ENCODE measurements around the gene CES4A. TPM values are rescaled to one million over a fixed set of nuclear protein-coding genes. Genes with fewer than 3 reads are reported as not detected.
"Not testable (repeated sequence)": the region's sequence is repeated elsewhere in the genome, so short reads cannot be mapped to it uniquely, and the experiment has no call there.

CES4A gene
- total and polyA plus RNA-seq, 9 of the 15 experiments (the other 6 are each of a cell fraction or from before 2014, with no cell fraction given), result 0.09 to 0.13 (median 0.11) TPM; not detected in 6

DNA sequence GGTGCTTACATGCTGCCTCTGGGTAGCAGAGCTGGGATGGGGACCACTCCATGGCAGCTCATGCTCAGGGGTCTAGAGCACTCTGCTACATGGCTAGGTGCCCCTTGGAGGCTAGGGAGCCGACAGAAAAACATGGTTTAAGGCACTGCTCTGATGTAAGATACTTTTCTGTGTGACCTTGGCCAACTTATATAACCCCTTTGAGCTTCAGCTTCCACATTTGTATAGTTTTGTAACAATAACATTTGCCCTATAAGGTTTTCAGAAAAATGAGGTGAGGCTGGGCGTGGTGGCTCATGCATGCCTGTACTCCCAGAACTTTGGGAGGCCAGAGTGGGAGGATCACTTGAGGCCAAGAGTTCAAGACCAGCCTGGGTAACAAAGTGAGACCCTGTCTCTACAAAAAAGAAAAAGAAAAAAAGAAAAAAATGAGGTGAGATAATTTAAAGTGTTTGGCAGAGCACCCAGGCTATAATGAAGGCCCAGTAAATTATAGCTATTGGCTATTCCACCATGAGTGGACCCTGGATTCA lies 3.2 kb downstream of the CES4A start:
- CTCF ChIA-PET (ENCODE audit: low intra/inter-chr PET ratio), result no interaction called here
- H3K9me3 ChIP-seq (replicated peaks; ENCODE audit: control insufficient read depth, insufficient read depth, low read depth, low read length), result no peaks in the 10 kb centered on the region
- FAIRE-seq (no peak), DNase-seq (ENCODE audit: extremely low read depth in 1 of 4, low spot score in 3 of 4) (no peak), ATAC-seq (no peak)
- H3K4me3 ChIP-seq, result no peak overlapping the region
- H2AFZ ChIP-seq (ENCODE audit: low read depth, low read length), result no peak overlapping the region
- 6% methylated on average over 2 of the region's 2 CpGs for WGBS (ENCODE audit: insufficient coverage, low coverage, missing lambda C conversion rate)
- no peaks in the 10 kb centered on the region for H3K9me1 ChIP-seq (ENCODE audit: control insufficient read depth, insufficient read depth, low read length)
- in situ Hi-C loops (cut with MboI), result no loop called here
- intact Hi-C loops (cut with micrococcal nuclease), result no loop called here
- TF ChIP-seq MYC (IDR thresholded peaks at IDR 0.05; ENCODE audit: low read depth, low read length) (no peak), MYC (CRISPR knock-in tag; IDR thresholded peaks at IDR 0.05; ENCODE audit: borderline replicate concordance, low read depth) (no peak), KHSRP (IDR thresholded peaks at IDR 0.05) (no peak), TAF1 (IDR thresholded peaks at IDR 0.05; ENCODE audit: control insufficient read depth, extremely low read depth, insufficient read depth, low read length, severe bottlenecking) (no peak), RFX1 (IDR thresholded peaks at IDR 0.05) (no peak), MECOM (CRISPR knock-in tag; IDR thresholded peaks at IDR 0.05) (no peak), ETS2 (tag; IDR thresholded peaks at IDR 0.05; ENCODE audit: borderline replicate concordance, poor library complexity, severe bottlenecking) (no peak), NR3C1 (CRISPR knock-in tag; IDR thresholded peaks at IDR 0.05) (no peak), ZNF41 (CRISPR knock-in tag; conservative IDR thresholded peaks at IDR 0.05) (no peak), ARNT (IDR thresholded peaks at IDR 0.05) (no peak), MCM5 (IDR thresholded peaks at IDR 0.05; ENCODE audit: low read depth) (no peak), RB1 (IDR thresholded peaks at IDR 0.05; ENCODE audit: low read depth) (no peak)
- TF ChIP-seq, protein P1, sequence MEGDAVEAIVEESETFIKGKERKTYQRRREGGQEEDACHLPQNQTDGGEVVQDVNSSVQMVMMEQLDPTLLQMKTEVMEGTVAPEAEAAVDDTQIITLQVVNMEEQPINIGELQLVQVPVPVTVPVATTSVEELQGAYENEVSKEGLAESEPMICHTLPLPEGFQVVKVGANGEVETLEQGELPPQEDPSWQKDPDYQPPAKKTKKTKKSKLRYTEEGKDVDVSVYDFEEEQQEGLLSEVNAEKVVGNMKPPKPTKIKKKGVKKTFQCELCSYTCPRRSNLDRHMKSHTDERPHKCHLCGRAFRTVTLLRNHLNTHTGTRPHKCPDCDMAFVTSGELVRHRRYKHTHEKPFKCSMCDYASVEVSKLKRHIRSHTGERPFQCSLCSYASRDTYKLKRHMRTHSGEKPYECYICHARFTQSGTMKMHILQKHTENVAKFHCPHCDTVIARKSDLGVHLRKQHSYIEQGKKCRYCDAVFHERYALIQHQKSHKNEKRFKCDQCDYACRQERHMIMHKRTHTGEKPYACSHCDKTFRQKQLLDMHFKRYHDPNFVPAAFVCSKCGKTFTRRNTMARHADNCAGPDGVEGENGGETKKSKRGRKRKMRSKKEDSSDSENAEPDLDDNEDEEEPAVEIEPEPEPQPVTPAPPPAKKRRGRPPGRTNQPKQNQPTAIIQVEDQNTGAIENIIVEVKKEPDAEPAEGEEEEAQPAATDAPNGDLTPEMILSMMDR (IDR thresholded peaks at IDR 0.05 in 2 of 3, conservative IDR thresholded peaks at IDR 0.05 in 1 of 3; ENCODE audit: insufficient read depth in 2 of 3, low read depth in 1 of 3, low read length in 3 of 3), result no peak
- no peaks in the 10 kb centered on the region for H3K36me3 ChIP-seq (ENCODE audit: control insufficient read depth, insufficient read depth, low read length)
- H3K4me2 ChIP-seq (ENCODE audit: insufficient read depth, low read length), result no peak overlapping the region
- BruUV-seq (replicated peaks), result no TSS peak
- no peaks in the 10 kb centered on the region; a peak in 1 of 5 replicates for H3K27me3 ChIP-seq (ENCODE audit: control insufficient read depth in 2 of 2, insufficient read depth in 2 of 2, low read length in 2 of 2)
- no peaks in the 10 kb centered on the region for H3K79me2 ChIP-seq (ENCODE audit: control insufficient read depth, insufficient read depth, low read length)
- H3K4me1 ChIP-seq (replicated peaks in 1 of 2; ENCODE audit: control insufficient read depth in 2 of 2, insufficient read depth in 2 of 2, low read length in 2 of 2), result no peaks in the 10 kb centered on the region
- no peaks in the 10 kb centered on the region for H4K20me1 ChIP-seq (replicated peaks; ENCODE audit: control insufficient read depth, insufficient read depth, low read length)
- no peak overlapping the region for H3K27ac ChIP-seq (ENCODE audit: extremely low read depth, low read depth, low read length)
- POLR2A ChIA-PET, result interaction anchor here (0.8 to 1.1 kb wide), 3 partner anchors 11 to 182 kb away, joined by 3 read pairs; no protein-coding TSS in a partner anchor
- H3K9ac ChIP-seq (ENCODE audit: insufficient read depth in 1 of 2, low read depth in 2 of 2, low read length in 2 of 2), result no peak overlapping the region

GRCh38 chr16:66993558-66993957 lies 5.2 kb downstream of the CES4A start:
- DNase-seq (ENCODE audit: extremely low read depth in 1 of 4, low spot score in 3 of 4); intact Hi-C loops (cut with micrococcal nuclease); H3K9me3 ChIP-seq (replicated peaks; ENCODE audit: control insufficient read depth, insufficient read depth, low read depth, low read length); H3K4me2 ChIP-seq (ENCODE audit: insufficient read depth, low read length); H4K20me1 ChIP-seq (replicated peaks; ENCODE audit: control insufficient read depth, insufficient read depth, low read length); H3K4me1 ChIP-seq (replicated peaks in 1 of 2; ENCODE audit: control insufficient read depth in 2 of 2, insufficient read depth in 2 of 2, low read length in 2 of 2); H3K4me3 ChIP-seq; H3K27ac ChIP-seq (ENCODE audit: extremely low read depth, low read depth, low read length); in situ Hi-C loops (cut with MboI); H3K9ac ChIP-seq (ENCODE audit: insufficient read depth in 1 of 2, low read depth in 2 of 2, low read length in 2 of 2); ATAC-seq; H3K79me2 ChIP-seq (ENCODE audit: control insufficient read depth, insufficient read depth, low read length); FAIRE-seq; POLR2A ChIA-PET; CTCF ChIA-PET (ENCODE audit: low intra/inter-chr PET ratio); H3K9me1 ChIP-seq (ENCODE audit: control insufficient read depth, insufficient read depth, low read length); H3K27me3 ChIP-seq (ENCODE audit: control insufficient read depth in 2 of 2, insufficient read depth in 2 of 2, low read length in 2 of 2); H3K36me3 ChIP-seq (ENCODE audit: control insufficient read depth, insufficient read depth, low read length); H2AFZ ChIP-seq (ENCODE audit: low read depth, low read length); BruUV-seq (replicated peaks): not testable (repeated sequence)
- 51% methylated on average over 11 of the region's 12 CpGs for WGBS (ENCODE audit: insufficient coverage, low coverage, missing lambda C conversion rate)

Data from K562 (cell line).